ENCODE measurements around the gene PTH1R.

PTH1R gene

GRCh38 chr3:46860017-46860809 is 17.3 kb upstream of the PTH1R start:
- peak; percentile 39 for TF ChIP-seq CTCF (conservative IDR thresholded peaks at IDR 0.05; ENCODE audit: control insufficient read depth, insufficient read depth, low read depth, low read length)
- DNase-seq (ENCODE audit: low read depth) = no peak
- H3K4me3 ChIP-seq (ENCODE audit: control insufficient read depth, low read depth, low read length) = no peak overlapping the region

- no peak for DNase-seq (ENCODE audit: low read depth)
- no peak overlapping the region for H3K4me3 ChIP-seq (ENCODE audit: control insufficient read depth, low read depth, low read length)
- no peak for TF ChIP-seq CTCF (conservative IDR thresholded peaks at IDR 0.05; ENCODE audit: control insufficient read depth, insufficient read depth, low read depth, low read length)
These were observed 16.5 kb upstream of the PTH1R start for GRCh38 chr3:46860810-46861604.

- no peak overlapping the region for H3K4me3 ChIP-seq (ENCODE audit: control insufficient read depth, low read depth, low read length)
- DNase-seq (ENCODE audit: low read depth) = no peak
- TF ChIP-seq CTCF (conservative IDR thresholded peaks at IDR 0.05; ENCODE audit: control insufficient read depth, insufficient read depth, low read depth, low read length) = no peak
These were observed 15.7 kb upstream of the PTH1R start for GRCh38 chr3:46861605-46862368.

GRCh38 chr3:46862369-46863025 is 15.0 kb upstream of the PTH1R start:
- no peak for DNase-seq (ENCODE audit: low read depth)
- TF ChIP-seq CTCF (conservative IDR thresholded peaks at IDR 0.05; ENCODE audit: control insufficient read depth, insufficient read depth, low read depth, low read length) = no peak
- H3K4me3 ChIP-seq (ENCODE audit: control insufficient read depth, low read depth, low read length) = no peak overlapping the region

GRCh38 chr3:46863261-46863782 is 14.2 kb upstream of the PTH1R start, which contains the start of gene MYL3:
Gene MYL3, minus strand, starts transcription at chr3:46863444. Its CDS starts 54 bp downstream, at chr3:46863390.
- H3K4me3 ChIP-seq (ENCODE audit: control insufficient read depth, low read depth, low read length) = no peak within 1 kb of the TSS
- DNase-seq (ENCODE audit: low read depth) = no peak
- TF ChIP-seq CTCF (conservative IDR thresholded peaks at IDR 0.05; ENCODE audit: control insufficient read depth, insufficient read depth, low read depth, low read length) = no peak

Data from fibroblast of mammary gland (primary cell).